AG09309 (cell line): ENCODE measurements around the gene TSPAN10.

ENCODE experiments used
- DNase-seq: peaks from one replicate; pipeline ENCODE4 v3.0.0-alpha.2; 2010; ENCODE audit warnings: low read depth
- H3K4me3 ChIP-seq: 2 replicates; pipeline ENCODE4 v1.5.1; 2011; ENCODE audit warnings: mild to moderate bottlenecking, low read depth, low read length, moderate library complexity; ENCODE audit not compliant: control insufficient read depth
- TF ChIP-seq, protein P1 (sequence below): IDR thresholded peaks from 2 replicates; pipeline ENCODE4 v1.5.1; 2011; ENCODE audit warnings: mild to moderate bottlenecking, low read depth, low read length, inconsistent platforms; ENCODE audit not compliant: insufficient read depth, control insufficient read depth; ENCODE audit errors: missing control alignments

The TSPAN10 gene

DNA sequence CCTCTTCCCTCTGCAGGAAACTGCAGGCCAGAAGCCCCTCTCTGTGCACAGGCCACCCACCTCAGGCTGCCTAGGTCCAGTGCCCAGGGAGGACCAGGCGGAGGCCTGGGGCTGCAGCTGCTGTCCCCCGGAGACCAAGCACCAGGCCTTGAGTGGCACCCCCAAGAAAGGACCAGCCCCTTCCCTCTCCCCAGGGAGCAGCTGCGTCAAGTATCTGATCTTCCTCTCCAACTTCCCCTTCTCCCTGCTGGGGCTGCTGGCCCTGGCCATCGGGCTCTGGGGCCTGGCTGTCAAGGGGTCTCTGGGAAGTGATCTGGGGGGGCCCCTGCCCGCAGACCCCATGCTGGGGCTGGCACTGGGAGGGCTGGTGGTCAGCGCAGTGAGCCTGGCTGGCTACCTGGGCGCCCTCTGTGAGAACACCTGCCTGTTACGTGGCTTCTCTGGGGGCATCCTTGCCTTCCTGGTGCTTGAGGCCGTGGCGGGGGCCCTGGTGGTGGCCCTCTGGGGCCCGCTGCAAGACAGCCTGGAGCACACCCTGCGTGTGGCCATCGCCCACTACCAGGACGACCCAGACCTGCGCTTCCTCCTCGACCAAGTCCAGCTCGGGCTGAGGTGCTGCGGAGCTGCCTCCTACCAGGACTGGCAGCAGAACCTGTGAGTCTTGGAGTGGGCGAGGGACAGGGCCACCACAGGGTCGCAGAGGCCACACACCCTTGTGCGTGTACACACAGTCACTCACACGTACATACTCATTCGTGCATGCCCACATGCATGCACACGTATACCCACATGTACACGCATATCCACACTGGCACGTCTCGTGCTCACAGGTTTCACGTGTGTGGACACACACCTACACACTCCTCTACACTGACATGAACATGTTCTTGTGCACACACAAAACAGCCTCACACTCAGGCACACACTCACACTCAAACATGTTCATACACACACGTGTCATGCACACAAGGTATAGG is 8.3 kb downstream of the TSPAN10 start:
- no peak for DNase-seq
- TF ChIP-seq, protein P1, sequence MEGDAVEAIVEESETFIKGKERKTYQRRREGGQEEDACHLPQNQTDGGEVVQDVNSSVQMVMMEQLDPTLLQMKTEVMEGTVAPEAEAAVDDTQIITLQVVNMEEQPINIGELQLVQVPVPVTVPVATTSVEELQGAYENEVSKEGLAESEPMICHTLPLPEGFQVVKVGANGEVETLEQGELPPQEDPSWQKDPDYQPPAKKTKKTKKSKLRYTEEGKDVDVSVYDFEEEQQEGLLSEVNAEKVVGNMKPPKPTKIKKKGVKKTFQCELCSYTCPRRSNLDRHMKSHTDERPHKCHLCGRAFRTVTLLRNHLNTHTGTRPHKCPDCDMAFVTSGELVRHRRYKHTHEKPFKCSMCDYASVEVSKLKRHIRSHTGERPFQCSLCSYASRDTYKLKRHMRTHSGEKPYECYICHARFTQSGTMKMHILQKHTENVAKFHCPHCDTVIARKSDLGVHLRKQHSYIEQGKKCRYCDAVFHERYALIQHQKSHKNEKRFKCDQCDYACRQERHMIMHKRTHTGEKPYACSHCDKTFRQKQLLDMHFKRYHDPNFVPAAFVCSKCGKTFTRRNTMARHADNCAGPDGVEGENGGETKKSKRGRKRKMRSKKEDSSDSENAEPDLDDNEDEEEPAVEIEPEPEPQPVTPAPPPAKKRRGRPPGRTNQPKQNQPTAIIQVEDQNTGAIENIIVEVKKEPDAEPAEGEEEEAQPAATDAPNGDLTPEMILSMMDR: no peak
- no peak overlapping the region for H3K4me3 ChIP-seq

DNA sequence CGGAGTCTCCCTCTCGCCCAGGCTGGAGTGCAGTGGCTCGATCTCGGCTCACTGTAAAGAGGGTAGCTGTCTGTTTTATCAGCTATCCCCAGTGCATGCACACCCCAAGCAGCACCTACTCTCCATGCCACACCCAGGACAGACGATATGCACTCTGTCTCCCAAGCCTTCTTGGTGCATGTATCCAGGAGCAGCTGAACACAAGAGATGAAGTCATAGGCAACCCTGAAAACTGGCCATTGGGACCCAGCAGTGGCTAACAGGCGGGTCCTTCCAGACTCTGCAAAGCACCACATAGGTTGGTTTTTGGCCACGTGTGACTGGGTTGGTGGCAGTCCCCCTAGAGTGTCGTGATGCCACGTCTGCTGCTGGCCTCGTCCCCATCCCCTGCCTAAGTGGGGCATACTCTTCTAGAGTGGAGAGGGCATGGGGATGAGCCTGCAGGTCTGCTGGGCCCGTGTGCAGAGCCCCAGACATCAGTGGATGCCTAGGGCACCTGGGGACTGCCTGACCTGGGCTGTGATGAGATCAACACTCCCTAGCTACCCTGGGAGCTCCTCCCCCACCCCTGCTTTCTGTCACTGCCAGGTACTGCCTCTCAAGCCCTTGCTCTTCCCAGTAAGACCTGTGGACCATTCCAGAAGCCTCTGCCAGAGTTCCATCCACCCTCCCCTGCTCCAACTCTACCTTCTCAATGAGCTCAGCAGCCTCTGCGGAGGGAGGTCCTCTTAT is 10.0 kb downstream of the TSPAN10 start:
- DNase-seq: no peak
- H3K4me3 ChIP-seq: no peak overlapping the region
- TF ChIP-seq, protein P1: no peak

DNA sequence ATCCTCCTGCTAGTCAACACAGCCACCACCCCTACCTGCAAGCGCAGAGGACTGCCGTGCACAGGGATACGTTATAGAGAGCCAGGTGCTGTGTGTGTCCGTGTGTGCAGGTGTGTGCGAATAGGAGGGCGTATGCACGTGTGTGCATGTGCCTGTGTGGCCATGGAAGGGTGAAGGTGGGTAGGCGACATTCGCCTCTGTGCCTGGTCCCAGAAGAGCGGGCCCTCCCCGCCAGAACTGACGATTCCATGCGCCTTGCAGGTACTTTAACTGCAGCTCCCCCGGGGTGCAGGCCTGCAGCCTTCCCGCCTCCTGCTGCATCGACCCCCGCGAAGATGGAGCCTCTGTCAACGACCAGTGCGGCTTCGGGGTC is 10.6 kb downstream of the TSPAN10 start:
- DNase-seq: no peak
- TF ChIP-seq, protein P1: no peak
- H3K4me3 ChIP-seq: no peak overlapping the region

DNA sequence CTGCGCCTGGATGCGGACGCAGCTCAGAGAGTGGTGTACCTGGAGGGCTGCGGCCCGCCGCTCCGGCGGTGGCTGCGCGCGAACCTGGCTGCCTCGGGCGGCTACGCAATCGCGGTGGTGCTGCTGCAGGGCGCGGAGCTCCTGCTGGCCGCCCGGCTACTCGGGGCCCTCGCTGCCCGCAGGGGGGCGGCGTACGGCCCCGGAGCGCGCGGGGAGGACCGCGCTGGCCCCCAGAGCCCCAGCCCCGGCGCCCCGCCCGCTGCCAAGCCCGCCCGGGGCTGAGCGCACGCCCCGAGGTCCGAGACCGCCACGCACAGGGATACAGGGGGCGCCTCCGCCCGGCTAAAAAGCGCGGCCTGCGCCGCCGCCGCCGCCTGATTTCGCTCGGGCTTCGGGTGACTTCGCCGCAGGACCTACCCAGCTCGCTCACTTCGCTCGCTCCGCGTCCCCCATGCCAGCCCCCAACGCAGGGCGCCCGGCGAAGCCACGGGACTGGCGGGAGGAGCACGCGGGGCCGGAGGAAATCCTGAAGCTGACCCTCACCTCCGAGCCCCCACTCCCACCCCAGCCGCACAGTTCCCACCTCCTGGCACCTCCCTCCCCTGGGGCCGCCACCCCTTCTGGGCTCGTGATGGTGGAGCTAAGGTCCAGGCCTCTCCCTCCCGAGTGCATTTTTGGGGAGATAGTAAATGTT is 11.2 kb downstream of the TSPAN10 start:
- no peak for DNase-seq
- no peak overlapping the region; the same call in 1 of the 2 replicates for H3K4me3 ChIP-seq
- TF ChIP-seq, protein P1: no peak

DNA sequence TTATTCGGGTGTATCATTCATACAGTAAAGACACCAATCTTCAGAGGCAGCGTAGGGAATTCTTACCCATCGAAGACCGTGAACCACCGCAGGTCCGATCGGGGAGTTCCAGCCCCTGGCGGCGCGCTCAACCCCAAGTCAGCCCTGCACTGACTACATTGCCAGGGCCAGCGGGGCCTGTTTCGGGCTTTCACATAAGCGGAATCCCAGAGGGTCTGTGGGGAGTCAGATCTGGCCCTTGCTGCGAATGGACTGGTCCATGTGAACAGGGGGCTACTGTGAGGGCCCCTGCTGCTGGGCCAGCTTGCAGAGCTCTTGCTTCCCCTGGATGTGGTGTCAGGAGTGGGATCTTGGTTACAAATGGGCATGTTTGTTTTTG is 11.7 kb downstream of the TSPAN10 start:
- TF ChIP-seq, protein P1: no peak
- DNase-seq: no peak
- H3K4me3 ChIP-seq: no peak overlapping the region

DNA sequence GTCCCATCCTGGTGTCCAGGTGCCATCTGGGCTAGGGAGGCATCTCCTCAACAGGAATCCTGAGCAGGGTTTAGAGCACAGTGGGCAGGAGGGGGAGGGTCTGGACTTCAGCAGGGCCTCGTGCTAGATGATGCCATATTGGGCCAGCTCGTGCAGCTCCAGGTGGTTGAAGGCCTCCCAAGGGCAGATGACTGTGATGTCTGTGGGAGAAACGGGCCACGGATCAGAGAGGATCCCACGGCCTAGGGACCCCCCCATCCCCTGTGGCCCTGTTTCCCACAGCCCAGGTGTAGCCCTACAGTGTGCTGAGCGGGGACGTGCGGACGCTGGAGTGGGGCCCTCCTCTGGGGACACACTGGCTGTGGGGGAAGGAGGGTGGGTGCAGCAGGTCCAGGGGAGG is 14.0 kb downstream of the TSPAN10 start:
- DNase-seq: no peak
- TF ChIP-seq, protein P1: no peak
- H3K4me3 ChIP-seq: no peak overlapping the region
